K562 (cell line): Measurements from ENCODE around the gene IRAG1. TPM values are rescaled to one million over a fixed set of nuclear protein-coding genes. Genes with fewer than 3 reads are reported as not detected.

Experiments
- CBX3 ChIP-seq, 2 experiments: IDR thresholded peaks; 1 replicate in 1 of 2; 2 replicates in 1 of 2; pipeline ENCODE4 v1.6.1; 2012; ENCODE audit warnings: inconsistent platforms in 2 of 2, low read length in 2 of 2, borderline replicate concordance in 1 of 2, control low read depth in 1 of 2
- CXXC5 ChIP-seq: fragments of 250-450 bp; sonication (Bioruptor Pico); IDR thresholded peaks from 2 replicates; pipeline ENCODE4 v1.8.0; 2022; ENCODE audit warnings: inconsistent platforms, mild to moderate bottlenecking, moderate library complexity
- GABPB1 ChIP-seq: sonication (generic); formaldehyde crosslinking; IDR thresholded peaks from 2 replicates; pipeline ENCODE4 v1.8.0; 2022; ENCODE audit warnings: mild to moderate bottlenecking, missing genetic modification reagents
- HNRNPLL ChIP-seq: fragments of 200-400 bp; formaldehyde crosslinking; IDR thresholded peaks from 2 replicates; pipeline ENCODE4 v1.6.1; 2017; ENCODE audit warnings: low read length, low read depth, mild to moderate bottlenecking; ENCODE audit not compliant: poor library complexity, severe bottlenecking
- IRF2 ChIP-seq: sonication (generic); formaldehyde crosslinking; IDR thresholded peaks from 2 replicates; pipeline ENCODE4 v1.8.1; 2022; ENCODE audit warnings: mild to moderate bottlenecking, missing genetic modification reagents
- MTF1 ChIP-seq: fragments of 250-450 bp; sonication (Bioruptor Pico); IDR thresholded peaks from 2 replicates; pipeline ENCODE4 v1.9.0; 2021; ENCODE audit warnings: moderate library complexity, mild to moderate bottlenecking, inconsistent platforms, borderline replicate concordance
- NFXL1 ChIP-seq: fragments of 450-650 bp; formaldehyde crosslinking; IDR thresholded peaks from 2 replicates; pipeline ENCODE4 v1.4.0; 2021; ENCODE audit warnings: mild to moderate bottlenecking
- SAFB2 ChIP-seq: fragments of 200-400 bp; formaldehyde crosslinking; IDR thresholded peaks from 2 replicates; pipeline ENCODE4 v1.6.1; 2018; ENCODE audit warnings: borderline replicate concordance, low read length, low read depth, moderate library complexity; ENCODE audit not compliant: severe bottlenecking
- SMC3 ChIP-seq: conservative IDR thresholded peaks from 2 replicates; pipeline ENCODE4 v1.6.1; 2011; ENCODE audit warnings: low read depth, low read length, improper control_type of control experiment; ENCODE audit not compliant: insufficient read depth
- ZNF175 ChIP-seq: fragments of 200-800 bp; sonication (Bioruptor generic); IDR thresholded peaks from 2 replicates; pipeline ENCODE4 v1.6.1; 2016; ENCODE audit warnings: low read depth, mild to moderate bottlenecking, missing genetic modification characterization, missing compliant biosample characterization
- ZNF695 ChIP-seq: fragments of 450-650 bp; formaldehyde crosslinking; IDR thresholded peaks from 2 replicates; pipeline ENCODE4 v1.4.0; 2020; ENCODE audit warnings: mild to moderate bottlenecking, moderate library complexity
- polyA plus RNA-seq, 8 experiments: library from polyadenylated mRNA; depleted of rRNA in 4 of 8; stranded (reverse) in 5 of 8; unstranded in 3 of 8; fragments of >200 nt; fragmentation: Nextera tagmentation in 2 of 8; fragmentation: Illumina TruSeq in 1 of 8; extraction: Ambion mirVana in 2 of 8; extraction: Trizol in 1 of 8; gene quantifications; 2 replicates each; pipeline versions ENCODE4 v1.2.1 to v1.2.3, GENCODE V29; 2011 to 2014; ENCODE audit warnings: inconsistent platforms in 1 of 8, missing spikeins in 1 of 8
- total RNA-seq, 7 experiments: library from RNA; depleted of rRNA in 6 of 7; stranded (reverse); fragments of >200 nt in 6 of 7; fragmentation: Illumina TruSeq in 2 of 7; extraction: Trizol in 2 of 7; gene quantifications; 2 replicates each; pipeline versions ENCODE4 v1.2.1 to v1.2.3, GENCODE V29; 2011 to 2021; ENCODE audit warnings: low replicate concordance in 1 of 7
- TF ChIP-seq, protein P1 (sequence below), 2 experiments: fragments of 450-650 bp; formaldehyde crosslinking in 1 of 2; IDR thresholded peaks; 2 replicates each; pipeline versions ENCODE4 v1.4.0 to v1.6.1; 2014 to 2020; ENCODE audit warnings: mild to moderate bottlenecking in 2 of 2, borderline replicate concordance in 1 of 2, low read depth in 1 of 2
- TF ChIP-seq, protein P2 (sequence below): fragments of 450-650 bp; IDR thresholded peaks from 2 replicates; pipeline ENCODE4 v1.6.1; 2016; ENCODE audit warnings: borderline replicate concordance
- TF ChIP-seq, protein P3 (sequence below): fragments of 450-650 bp; formaldehyde crosslinking; IDR thresholded peaks from 2 replicates; pipeline ENCODE4 v1.4.0; 2020; ENCODE audit warnings: mild to moderate bottlenecking, mixed read lengths

IRAG1 gene
- total and polyA plus RNA-seq, 9 of the 15 experiments (the other 6 are each of a cell fraction or from before 2014, with no cell fraction given), result 0.01 to 0.22 (median 0.09) TPM; not detected in 1

DNA sequence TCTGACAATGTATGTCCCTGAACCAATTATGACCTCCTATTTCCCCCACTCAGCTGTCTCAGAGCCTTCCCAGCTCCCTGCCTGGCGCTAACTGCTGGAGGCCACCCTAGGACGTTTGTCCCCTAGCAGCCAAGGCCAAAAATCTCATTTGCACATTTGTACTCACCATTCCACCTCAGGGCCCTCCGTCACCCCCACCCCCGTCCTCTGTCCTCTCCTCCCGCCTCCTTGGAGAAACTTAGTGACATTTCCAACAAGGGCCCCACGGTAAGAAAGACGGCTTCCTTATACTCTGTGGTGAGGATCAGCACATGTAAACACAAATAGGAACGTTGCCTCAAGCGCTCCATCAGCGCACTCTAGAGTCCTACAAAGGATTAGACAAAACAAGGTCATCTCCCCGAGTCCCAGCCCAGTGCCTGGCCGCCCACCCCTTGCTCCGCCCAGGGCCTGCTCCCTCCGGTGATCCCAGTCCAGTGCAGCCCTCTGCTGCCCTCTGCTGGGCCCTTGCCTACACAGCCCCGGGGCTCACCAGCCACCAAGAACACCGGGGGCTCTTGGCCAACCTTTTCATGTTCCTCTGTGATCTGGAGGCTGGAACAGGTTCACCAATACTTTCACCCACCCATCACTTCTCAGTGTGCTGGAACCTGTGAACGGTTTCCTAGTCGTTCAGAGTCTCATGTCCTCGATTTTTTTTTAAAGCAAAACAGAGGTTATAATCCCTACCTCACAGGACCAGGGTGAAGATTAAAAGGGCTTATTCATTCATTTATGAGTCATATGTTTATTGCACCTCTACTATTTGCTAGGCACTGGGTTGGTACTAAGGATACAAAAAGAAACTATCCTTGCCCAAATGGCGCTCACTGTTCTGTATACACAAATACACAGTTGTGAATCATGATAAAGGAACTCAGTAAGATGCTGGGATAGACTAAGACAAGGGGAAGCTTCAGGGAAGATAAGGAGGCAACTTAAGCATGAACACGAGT lies 42.2 kb upstream of the IRAG1 start (continued):
- TF ChIP-seq, protein P1, sequence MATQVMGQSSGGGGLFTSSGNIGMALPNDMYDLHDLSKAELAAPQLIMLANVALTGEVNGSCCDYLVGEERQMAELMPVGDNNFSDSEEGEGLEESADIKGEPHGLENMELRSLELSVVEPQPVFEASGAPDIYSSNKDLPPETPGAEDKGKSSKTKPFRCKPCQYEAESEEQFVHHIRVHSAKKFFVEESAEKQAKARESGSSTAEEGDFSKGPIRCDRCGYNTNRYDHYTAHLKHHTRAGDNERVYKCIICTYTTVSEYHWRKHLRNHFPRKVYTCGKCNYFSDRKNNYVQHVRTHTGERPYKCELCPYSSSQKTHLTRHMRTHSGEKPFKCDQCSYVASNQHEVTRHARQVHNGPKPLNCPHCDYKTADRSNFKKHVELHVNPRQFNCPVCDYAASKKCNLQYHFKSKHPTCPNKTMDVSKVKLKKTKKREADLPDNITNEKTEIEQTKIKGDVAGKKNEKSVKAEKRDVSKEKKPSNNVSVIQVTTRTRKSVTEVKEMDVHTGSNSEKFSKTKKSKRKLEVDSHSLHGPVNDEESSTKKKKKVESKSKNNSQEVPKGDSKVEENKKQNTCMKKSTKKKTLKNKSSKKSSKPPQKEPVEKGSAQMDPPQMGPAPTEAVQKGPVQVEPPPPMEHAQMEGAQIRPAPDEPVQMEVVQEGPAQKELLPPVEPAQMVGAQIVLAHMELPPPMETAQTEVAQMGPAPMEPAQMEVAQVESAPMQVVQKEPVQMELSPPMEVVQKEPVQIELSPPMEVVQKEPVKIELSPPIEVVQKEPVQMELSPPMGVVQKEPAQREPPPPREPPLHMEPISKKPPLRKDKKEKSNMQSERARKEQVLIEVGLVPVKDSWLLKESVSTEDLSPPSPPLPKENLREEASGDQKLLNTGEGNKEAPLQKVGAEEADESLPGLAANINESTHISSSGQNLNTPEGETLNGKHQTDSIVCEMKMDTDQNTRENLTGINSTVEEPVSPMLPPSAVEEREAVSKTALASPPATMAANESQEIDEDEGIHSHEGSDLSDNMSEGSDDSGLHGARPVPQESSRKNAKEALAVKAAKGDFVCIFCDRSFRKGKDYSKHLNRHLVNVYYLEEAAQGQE (IDR thresholded peaks at IDR 0.05; ENCODE audit: borderline replicate concordance), result peak; percentile 97
- TF ChIP-seq, protein P1 (CRISPR knock-in tag; IDR thresholded peaks at IDR 0.05; ENCODE audit: low read depth), result no peak
- no peak for TF ChIP-seq MTF1 (CRISPR knock-in tag)
- no peak for TF ChIP-seq NFXL1
- no peak for TF ChIP-seq ZNF175 (CRISPR knock-in tag)
- TF ChIP-seq, protein P2, sequence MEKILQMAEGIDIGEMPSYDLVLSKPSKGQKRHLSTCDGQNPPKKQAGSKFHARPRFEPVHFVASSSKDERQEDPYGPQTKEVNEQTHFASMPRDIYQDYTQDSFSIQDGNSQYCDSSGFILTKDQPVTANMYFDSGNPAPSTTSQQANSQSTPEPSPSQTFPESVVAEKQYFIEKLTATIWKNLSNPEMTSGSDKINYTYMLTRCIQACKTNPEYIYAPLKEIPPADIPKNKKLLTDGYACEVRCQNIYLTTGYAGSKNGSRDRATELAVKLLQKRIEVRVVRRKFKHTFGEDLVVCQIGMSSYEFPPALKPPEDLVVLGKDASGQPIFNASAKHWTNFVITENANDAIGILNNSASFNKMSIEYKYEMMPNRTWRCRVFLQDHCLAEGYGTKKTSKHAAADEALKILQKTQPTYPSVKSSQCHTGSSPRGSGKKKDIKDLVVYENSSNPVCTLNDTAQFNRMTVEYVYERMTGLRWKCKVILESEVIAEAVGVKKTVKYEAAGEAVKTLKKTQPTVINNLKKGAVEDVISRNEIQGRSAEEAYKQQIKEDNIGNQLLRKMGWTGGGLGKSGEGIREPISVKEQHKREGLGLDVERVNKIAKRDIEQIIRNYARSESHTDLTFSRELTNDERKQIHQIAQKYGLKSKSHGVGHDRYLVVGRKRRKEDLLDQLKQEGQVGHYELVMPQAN, result no peak
- peak in 1 of 2 experiments; percentile 54; a peak in 1 of 3 replicates for TF ChIP-seq CBX3 (IDR thresholded peaks at IDR 0.05; ENCODE audit: borderline replicate concordance in 1 of 2, low read length in 2 of 2)
- peak; percentile 67 for TF ChIP-seq GABPB1 (CRISPR knock-in tag)
- TF ChIP-seq, protein P3, sequence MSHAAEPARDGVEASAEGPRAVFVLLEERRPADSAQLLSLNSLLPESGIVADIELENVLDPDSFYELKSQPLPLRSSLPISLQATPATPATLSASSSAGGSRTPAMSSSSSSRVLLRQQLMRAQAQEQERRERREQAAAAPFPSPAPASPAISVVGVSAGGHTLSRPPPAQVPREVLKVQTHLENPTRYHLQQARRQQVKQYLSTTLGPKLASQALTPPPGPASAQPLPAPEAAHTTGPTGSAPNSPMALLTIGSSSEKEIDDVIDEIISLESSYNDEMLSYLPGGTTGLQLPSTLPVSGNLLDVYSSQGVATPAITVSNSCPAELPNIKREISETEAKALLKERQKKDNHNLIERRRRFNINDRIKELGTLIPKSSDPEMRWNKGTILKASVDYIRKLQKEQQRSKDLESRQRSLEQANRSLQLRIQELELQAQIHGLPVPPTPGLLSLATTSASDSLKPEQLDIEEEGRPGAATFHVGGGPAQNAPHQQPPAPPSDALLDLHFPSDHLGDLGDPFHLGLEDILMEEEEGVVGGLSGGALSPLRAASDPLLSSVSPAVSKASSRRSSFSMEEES, result no peak
- TF ChIP-seq ZNF695 (CRISPR knock-in tag), result no peak
- peak; percentile 55 for TF ChIP-seq HNRNPLL
- no peak for TF ChIP-seq IRF2
- TF ChIP-seq SAFB2, result no peak
- peak; percentile 100 for TF ChIP-seq SMC3
- peak; percentile 62 for TF ChIP-seq CXXC5
